CD1c-positive myeloid dendritic cell (primary cell): ENCODE data around the gene GREB1L.
"Not testable (repeated sequence)": the region's sequence is repeated elsewhere in the genome, so short reads cannot be mapped to it uniquely, and the experiment has no call there.

Experiments used
- DNase-seq: peaks from one replicate; pipeline ENCODE4 v3.0.0-alpha.2; 2016; ENCODE audit errors: extremely low spot score

The GREB1L gene

GRCh38 chr18:21305621-21306020 is 63.6 kb downstream of the GREB1L start:
- no peak for DNase-seq

DNA sequence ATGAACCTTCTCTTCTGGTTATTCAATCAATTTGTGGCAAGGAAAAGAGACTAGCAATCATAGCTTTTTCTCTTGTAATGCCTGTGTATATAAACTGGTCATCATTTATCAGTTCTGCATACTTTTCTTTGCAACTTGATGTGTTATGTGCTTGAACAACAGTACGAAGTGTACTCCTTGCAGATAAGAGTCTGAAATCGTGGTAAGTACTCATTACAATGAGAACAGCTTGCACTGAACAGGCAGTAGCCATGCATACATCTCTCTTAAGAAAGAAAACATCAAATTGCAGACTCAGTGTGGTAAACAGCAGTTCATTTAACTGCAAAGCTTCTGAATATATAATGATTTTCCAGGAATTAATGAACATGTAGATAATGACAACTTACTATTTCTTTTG is 64.3 kb downstream of the GREB1L start:
- no peak for DNase-seq

DNA sequence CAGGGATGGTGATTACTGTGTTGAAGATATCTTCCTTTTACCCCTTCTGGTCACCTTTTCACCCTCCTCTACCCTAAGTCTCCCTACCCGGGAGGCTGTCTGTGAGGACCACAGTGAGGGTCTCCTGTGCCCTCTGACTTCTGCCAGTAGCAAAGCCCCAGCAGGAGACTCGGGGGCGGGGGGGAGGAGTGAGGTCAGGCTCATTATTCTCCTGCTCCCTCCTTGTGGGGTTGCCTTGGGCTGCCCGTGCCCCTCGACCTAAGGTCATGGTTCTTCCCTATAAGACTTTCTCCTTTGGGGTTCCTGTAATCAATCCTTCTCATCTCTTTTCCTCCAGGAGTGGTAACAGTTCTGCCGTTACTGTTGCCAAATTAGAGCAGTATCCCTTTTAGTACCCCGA is 65.5 kb downstream of the GREB1L start:
- no peak for DNase-seq

DNA sequence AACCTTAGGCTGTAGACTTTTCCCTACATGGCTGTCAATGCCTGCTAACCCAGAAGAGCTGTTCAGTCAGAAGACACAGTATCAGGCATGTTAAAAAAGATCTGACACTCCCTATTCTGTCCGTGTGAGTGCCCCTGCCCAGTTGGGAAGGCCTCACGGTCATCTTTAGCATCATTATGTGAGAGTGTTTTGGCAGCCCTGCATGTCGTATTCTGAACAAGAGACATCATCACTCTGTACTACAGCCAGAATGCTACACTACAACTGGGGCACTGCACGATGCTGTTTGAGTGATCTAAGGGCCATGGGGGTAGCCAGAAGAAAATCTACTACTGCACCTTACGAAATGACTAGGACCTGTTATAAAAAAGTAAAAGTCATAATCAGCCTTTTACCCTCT is 67.2 kb downstream of the GREB1L start:
- DNase-seq: no peak

DNA sequence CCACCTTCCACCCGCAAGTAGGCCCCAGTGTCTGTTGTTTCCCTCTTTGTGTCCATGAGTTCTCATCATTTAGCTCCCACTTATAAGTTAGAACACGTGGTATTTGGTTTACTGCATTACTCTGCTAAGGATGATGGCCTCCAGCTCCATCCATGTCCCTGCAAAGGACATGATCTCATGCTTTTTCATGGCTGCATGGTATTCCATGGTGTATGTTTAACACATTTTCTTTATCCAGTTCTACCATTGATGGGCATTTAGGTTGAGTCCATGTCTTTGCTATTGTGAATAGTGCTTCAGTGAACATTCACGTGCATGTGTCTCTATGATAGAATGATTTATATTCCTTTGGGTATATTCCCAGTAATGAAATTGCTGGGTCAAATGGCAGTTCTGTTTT is 69.9 kb downstream of the GREB1L start:
- DNase-seq: not testable (repeated sequence)

GRCh38 chr18:21313576-21313975 is 71.5 kb downstream of the GREB1L start:
- DNase-seq: no peak

GRCh38 chr18:21314724-21315123 is 72.7 kb downstream of the GREB1L start:
- DNase-seq: no peak

GRCh38 chr18:21315126-21315525 is 73.1 kb downstream of the GREB1L start:
- DNase-seq: not testable (repeated sequence)

GRCh38 chr18:21315741-21316197 is 73.7 kb downstream of the GREB1L start:
- no peak for DNase-seq

DNA sequence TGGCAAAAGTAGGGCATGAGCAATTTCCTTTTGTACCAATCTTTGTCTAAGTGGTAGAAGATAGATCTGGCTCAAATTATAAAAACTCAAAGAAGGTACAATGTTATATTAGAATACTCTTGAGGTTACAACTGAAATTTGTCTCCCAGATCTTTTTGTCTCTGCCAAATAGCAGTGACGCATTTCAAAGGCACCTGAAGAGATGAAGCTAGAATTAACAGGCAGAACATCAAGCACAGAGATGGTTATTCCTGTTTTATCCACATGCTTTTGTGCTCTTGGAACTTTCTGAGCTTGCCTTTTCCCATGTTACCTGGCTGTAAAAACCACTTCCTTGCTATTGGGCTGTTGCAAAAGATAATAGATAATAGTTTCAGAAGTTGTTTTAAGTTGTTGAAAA is 74.3 kb downstream of the GREB1L start:
- DNase-seq: no peak

- no peak for DNase-seq
Observed at GRCh38 chr18:21321711-21322110, 79.7 kb downstream of the GREB1L start.

GRCh38 chr18:21327101-21327500 is 85.1 kb downstream of the GREB1L start:
- DNase-seq: no peak

DNA sequence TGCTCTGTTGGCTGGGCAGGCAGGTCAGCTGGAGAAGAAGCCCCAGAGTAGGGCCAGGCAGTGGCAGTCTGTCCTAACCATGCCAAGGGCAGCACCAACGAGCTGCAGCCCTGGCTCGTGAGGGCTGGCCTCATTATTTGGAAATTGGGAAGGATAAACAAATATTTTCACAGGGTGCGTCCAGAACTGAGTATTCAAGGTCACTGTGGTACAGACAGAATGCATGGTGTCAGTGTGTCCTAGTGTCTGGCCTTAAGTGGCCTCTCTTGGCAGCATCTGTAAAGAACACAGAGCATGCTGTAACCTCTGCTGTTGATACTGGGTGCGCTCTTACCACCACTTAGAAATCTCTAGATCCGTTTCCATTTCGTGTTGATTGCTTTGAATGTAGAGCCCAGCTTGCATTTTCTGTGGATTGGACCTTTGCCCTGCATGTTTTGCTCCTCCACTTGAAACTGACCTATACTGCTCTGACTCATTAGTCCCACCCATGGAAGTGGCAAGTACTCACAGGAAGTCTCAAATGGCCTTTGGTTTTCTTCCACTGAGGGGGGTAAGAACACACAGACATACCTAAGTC is 88.2 kb downstream of the GREB1L start:
- DNase-seq: no peak

- no peak for DNase-seq
Observed at GRCh38 chr18:21331065-21331464, 89.0 kb downstream of the GREB1L start.

- no peak for DNase-seq
Observed at GRCh38 chr18:21335927-21336488, 94.0 kb downstream of the GREB1L start.

DNA sequence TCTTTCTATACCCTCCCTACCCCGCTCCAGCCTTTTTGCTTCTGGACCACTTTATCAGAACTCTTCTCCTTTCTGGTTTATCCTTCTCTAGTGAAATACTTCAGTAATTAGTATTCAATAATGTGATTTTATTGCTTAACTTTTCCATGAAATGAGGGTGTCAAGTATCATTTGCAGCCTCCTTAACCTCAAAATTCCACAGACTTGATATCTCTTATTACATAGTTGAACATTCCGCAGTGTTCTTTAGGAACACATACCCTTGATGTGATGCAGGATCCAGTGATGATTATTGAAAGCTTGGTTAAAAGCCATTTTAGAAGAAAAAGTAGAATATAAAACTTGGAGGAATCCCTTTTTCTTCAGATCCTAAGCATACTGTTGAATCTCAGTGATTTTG is 94.8 kb downstream of the GREB1L start:
- no peak for DNase-seq

GRCh38 chr18:21341141-21341540 is 99.1 kb downstream of the GREB1L start:
- no peak for DNase-seq

DNA sequence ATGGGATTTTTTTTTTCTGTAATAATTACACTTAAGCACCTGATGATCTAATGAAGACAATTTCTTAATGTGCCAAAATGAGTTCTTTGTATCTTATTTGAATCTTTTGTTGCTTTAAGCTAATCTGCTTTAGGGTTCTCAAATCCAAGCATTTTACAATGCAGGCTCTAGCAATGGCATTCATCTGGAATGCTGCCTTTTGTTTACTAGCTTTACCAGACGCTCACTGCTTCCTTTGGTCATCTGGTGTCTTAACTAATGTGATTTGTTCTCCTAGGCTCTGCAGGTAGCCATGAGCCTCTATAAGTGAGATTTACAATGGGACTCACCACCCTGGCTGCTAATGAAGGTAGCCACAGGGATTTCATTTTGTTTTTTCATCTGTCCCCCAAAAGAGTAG is 100.3 kb downstream of the GREB1L start:
- DNase-seq: no peak

DNA sequence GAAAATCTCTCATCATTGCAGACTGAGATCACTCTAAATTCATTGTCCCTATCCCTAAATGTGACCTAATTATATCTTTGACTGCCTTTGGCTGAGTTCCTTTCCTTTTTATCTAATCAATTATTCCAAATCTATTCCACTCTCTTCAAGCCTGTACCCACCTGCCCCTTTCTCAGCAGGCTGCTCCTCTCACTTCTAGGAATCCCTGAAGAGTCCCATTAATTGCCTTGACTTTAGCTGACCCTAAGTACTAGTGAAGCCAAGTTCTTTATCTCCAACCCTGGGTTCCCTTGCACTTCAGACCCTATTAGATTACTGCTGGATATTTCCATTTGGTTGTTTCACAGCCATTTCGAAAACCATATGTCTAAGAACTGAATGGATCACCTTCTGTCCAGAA is 102.8 kb downstream of the GREB1L start:
- DNase-seq: no peak

DNA sequence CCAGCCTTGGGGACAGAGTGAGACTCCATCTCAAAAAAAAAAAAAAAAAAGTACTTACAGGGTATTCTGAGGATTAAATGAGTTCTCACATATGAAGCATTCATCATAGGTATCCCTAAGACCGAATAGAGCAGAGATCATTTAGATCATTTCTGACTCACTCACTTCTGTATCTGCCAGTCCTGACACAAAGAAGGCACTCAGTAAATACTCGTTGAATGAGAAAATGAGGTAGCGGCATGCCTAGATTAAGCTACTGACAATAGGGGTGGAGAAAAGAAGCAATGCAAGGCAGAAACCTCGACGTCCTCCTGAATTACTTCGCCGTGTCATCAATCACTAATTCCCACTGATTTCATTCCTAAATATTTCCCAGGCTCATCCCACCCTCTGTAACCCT is 103.8 kb downstream of the GREB1L start:
- no peak for DNase-seq

DNA sequence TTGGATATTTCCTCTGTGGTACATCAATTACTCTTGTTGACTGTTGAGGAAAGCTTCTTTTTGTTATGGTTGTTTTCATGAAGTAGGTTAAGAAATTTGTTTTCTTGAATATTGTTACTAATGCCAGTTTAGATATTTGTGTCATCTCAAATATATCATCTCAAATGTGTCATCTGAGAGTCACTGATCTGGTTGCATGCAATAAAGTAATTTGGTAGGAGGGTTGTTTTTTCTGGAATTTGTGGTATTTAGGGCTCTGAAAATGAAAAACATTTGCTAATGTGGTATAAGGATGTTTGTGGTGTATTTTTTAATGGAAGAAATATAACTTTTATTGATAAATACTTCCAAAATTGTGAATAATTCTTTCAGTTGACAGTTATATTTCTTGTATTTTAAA is 117.7 kb downstream of the GREB1L start:
- no peak for DNase-seq

GRCh38 chr18:21361307-21361880 is 119.4 kb downstream of the GREB1L start:
- no peak for DNase-seq

- no peak for DNase-seq
Observed at GRCh38 chr18:21362831-21363230, 120.8 kb downstream of the GREB1L start.

DNA sequence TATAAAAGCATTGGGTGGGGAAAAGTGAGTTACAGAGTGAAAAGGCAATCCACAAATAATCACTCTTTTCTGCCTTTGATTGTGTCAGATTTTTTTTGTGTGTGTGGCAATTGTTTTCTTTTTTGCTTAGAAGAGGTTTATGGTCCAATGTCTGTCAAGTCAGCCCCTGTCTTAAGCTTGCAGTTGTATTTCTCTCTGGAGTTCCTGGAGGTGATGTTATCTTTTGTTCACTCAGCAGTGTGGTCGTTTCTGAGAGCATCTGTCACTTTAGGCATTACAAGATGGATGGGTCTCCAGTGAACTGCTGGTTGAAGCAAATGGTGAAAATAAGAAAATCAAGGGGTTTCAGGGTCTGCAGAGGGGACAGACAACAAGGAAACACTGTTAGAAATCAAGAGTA is 121.3 kb downstream of the GREB1L start:
- no peak for DNase-seq
